ENCODE data around the gene FAM110C.

GRCh38 chr2:11248-11941, 34.9 kb downstream of the FAM110C start:
- TF ChIP-seq ZFP30 (CRISPR knock-in tag; IDR thresholded peaks at IDR 0.05) = no peak
- no peak for TF ChIP-seq ESRRG (CRISPR knock-in tag; IDR thresholded peaks at IDR 0.05)
- TF ChIP-seq ZFP3 (CRISPR knock-in tag; IDR thresholded peaks at IDR 0.05) = no peak
- TF ChIP-seq ZNF70 (CRISPR knock-in tag; IDR thresholded peaks at IDR 0.05) = no peak
- no peak for TF ChIP-seq RARB (CRISPR knock-in tag; IDR thresholded peaks at IDR 0.05)
- no peak for TF ChIP-seq CSRNP3 (CRISPR knock-in tag; IDR thresholded peaks at IDR 0.05)
- TF ChIP-seq TCF4 (CRISPR knock-in tag; IDR thresholded peaks at IDR 0.05; ENCODE audit: borderline replicate concordance) = no peak
- TF ChIP-seq BACH2 (CRISPR knock-in tag; IDR thresholded peaks at IDR 0.05; ENCODE audit: borderline replicate concordance) = no peak
- no peak for TF ChIP-seq ZC3H10 (CRISPR knock-in tag; IDR thresholded peaks at IDR 0.05)
- TF ChIP-seq ISL1 (CRISPR knock-in tag; IDR thresholded peaks at IDR 0.05) = no peak

Data from SK-N-SH treated with all-trans-retinoic acid at 6 μM for 48 hours (cell line).